ENCODE results near the gene BEND5.

- TF ChIP-seq CTCF (IDR thresholded peaks at IDR 0.05) (no peak), POLR2A (IDR thresholded peaks at IDR 0.05) (no peak), POLR2AphosphoS5 (IDR thresholded peaks at IDR 0.05) (no peak), EP300 (IDR thresholded peaks at IDR 0.05) (no peak)
Observed at GRCh38 chr1:48687282-48688045, 89.2 kb downstream of the BEND5 start.

Data from upper lobe of left lung (tissue), 4 donors.